ENCODE results near the gene ZNF689.
A peak's percentile ranks its signal among the peaks of the same experiment; 100 is the strongest.
"Not testable (repeated sequence)": the region's sequence is repeated elsewhere in the genome, so short reads cannot be mapped to it uniquely, and the experiment has no call there.

ZNF689 gene

GRCh38 chr16:30600215-30600614 is 10.0 kb downstream of the ZNF689 start:
- DNase-seq (ENCODE audit: low read depth) = no peak

GRCh38 chr16:30592871-30593270 is 17.3 kb downstream of the ZNF689 start:
- DNase-seq (ENCODE audit: low read depth) = no peak

- not testable (repeated sequence) for DNase-seq (ENCODE audit: low read depth)
Observed at GRCh38 chr16:30590869-30591268, 19.3 kb downstream of the ZNF689 start.

- not testable (repeated sequence) for DNase-seq (ENCODE audit: low read depth)
Observed at GRCh38 chr16:30589582-30589981, 20.6 kb downstream of the ZNF689 start.

GRCh38 chr16:30588651-30589050 is 21.5 kb downstream of the ZNF689 start:
- DNase-seq (ENCODE audit: low read depth) = no peak

GRCh38 chr16:30585400-30586191 is 24.6 kb downstream of the ZNF689 start, which contains the start of gene ZNF785:
Gene ZNF785 (minus strand): TSS chr16:30585697. CDS start chr16:30585611, 86 bp downstream.
- DNase-seq (ENCODE audit: low read depth) = peak; percentile 84

- no peak for DNase-seq (ENCODE audit: low read depth)
Observed at GRCh38 chr16:30585022-30585399, 25.2 kb downstream of the ZNF689 start.

- no peak for DNase-seq (ENCODE audit: low read depth)
Observed at GRCh38 chr16:30582611-30583340, 27.4 kb downstream of the ZNF689 start.

- DNase-seq (ENCODE audit: low read depth) = no peak
Observed at GRCh38 chr16:30581457-30581856, 28.7 kb downstream of the ZNF689 start.

- no peak for DNase-seq (ENCODE audit: low read depth)
Observed at GRCh38 chr16:30574678-30575077, 35.5 kb downstream of the ZNF689 start.

- peak; percentile 93 for DNase-seq (ENCODE audit: low read depth)
Observed at GRCh38 chr16:30571445-30572322, 38.5 kb downstream of the ZNF689 start, which contains the start of gene ZNF688. Gene ZNF688 (minus strand): TSS chr16:30571714. CDS start chr16:30571629, 85 bp downstream.

GRCh38 chr16:30570636-30571444 is 39.3 kb downstream of the ZNF689 start:
- DNase-seq (ENCODE audit: low read depth) = no peak

- DNase-seq (ENCODE audit: low read depth) = no peak
Observed at GRCh38 chr16:30569746-30570635, 40.2 kb downstream of the ZNF689 start.

GRCh38 chr16:30569281-30569680 is 40.9 kb downstream of the ZNF689 start:
- no peak for DNase-seq (ENCODE audit: low read depth)

- DNase-seq (ENCODE audit: low read depth) = peak; percentile 27
Observed at GRCh38 chr16:30567991-30568638, 42.1 kb downstream of the ZNF689 start.

- DNase-seq (ENCODE audit: low read depth) = peak; percentile 47
Observed at GRCh38 chr16:30567160-30567990, 42.8 kb downstream of the ZNF689 start.

GRCh38 chr16:30566531-30566930 is 43.7 kb downstream of the ZNF689 start:
- no peak for DNase-seq (ENCODE audit: low read depth)

GRCh38 chr16:30565984-30566383 is 44.2 kb downstream of the ZNF689 start:
- no peak for DNase-seq (ENCODE audit: low read depth)

- no peak for DNase-seq (ENCODE audit: low read depth)
Observed at GRCh38 chr16:30565526-30565925, 44.7 kb downstream of the ZNF689 start.
